ENCODE data around the gene CHADL.

The CHADL gene

GRCh38 chr22:41280854-41281253, 40.1 kb upstream of the CHADL start:
- DNase-seq (ENCODE audit: low read depth, low spot score) = no peak
- H3K4me3 ChIP-seq = no peak overlapping the region
- H3K9me3 ChIP-seq (ENCODE audit: low read depth, low read length) = no peaks in the 10 kb centered on the region
- H3K9ac ChIP-seq (ENCODE audit: insufficient read length) = no peak overlapping the region
- H3K36me3 ChIP-seq (ENCODE audit: insufficient read depth, low read length) = peaks cover 82% of the 10 kb centered on the region
- no peak overlapping the region for H3K27ac ChIP-seq
- TF ChIP-seq FOXP2 (optimal IDR thresholded peaks at IDR 0.05; ENCODE audit: control extremely low read depth, extremely low read length, insufficient read depth) = no peak
- no peak for TF ChIP-seq POLR2AphosphoS5 (IDR thresholded peaks at IDR 0.05; ENCODE audit: borderline replicate concordance, low read depth, low read length)
- no peak for TF ChIP-seq EZH2 (IDR thresholded peaks at IDR 0.05)

- no peak overlapping the region for H3K27ac ChIP-seq
Measured at GRCh38 chr22:41280065-41280464, 39.3 kb upstream of the CHADL start.

GRCh38 chr22:41274856-41275255, 34.1 kb upstream of the CHADL start:
- no peak for DNase-seq (ENCODE audit: low read depth, low spot score)
- H3K9me3 ChIP-seq (ENCODE audit: low read depth, low read length) = no peaks in the 10 kb centered on the region
- peaks cover 84% of the 10 kb centered on the region for H3K36me3 ChIP-seq (ENCODE audit: insufficient read depth, low read length)
- TF ChIP-seq POLR2AphosphoS5 (IDR thresholded peaks at IDR 0.05; ENCODE audit: borderline replicate concordance, low read depth, low read length) = no peak
- TF ChIP-seq EZH2 (IDR thresholded peaks at IDR 0.05) = no peak
- no peak for TF ChIP-seq FOXP2 (optimal IDR thresholded peaks at IDR 0.05; ENCODE audit: control extremely low read depth, extremely low read length, insufficient read depth)
- H3K27ac ChIP-seq = no peak overlapping the region
- no peak overlapping the region for H3K9ac ChIP-seq (ENCODE audit: insufficient read length)
- H3K4me3 ChIP-seq = no peak overlapping the region

More at GRCh38 chr22:41280065-41280464, 39.3 kb upstream of the CHADL start:
- Histone ChIP-seq H3K9ac (ENCODE audit: insufficient read length) (no peak overlapping the region), H3K9me3 (ENCODE audit: low read depth, low read length) (no peaks in the 10 kb centered on the region), H3K4me3 (no peak overlapping the region), H3K36me3 (ENCODE audit: insufficient read depth, low read length) (peaks cover 90% of the 10 kb centered on the region)
- no peak for DNase-seq (ENCODE audit: low read depth, low spot score)
- TF ChIP-seq POLR2AphosphoS5 (IDR thresholded peaks at IDR 0.05; ENCODE audit: borderline replicate concordance, low read depth, low read length) = no peak
- no peak for TF ChIP-seq FOXP2 (optimal IDR thresholded peaks at IDR 0.05; ENCODE audit: control extremely low read depth, extremely low read length, insufficient read depth)
- no peak for TF ChIP-seq EZH2 (IDR thresholded peaks at IDR 0.05)

GRCh38 chr22:41273128-41273527, 32.4 kb upstream of the CHADL start:
- Histone ChIP-seq H3K27ac (no peak overlapping the region), H3K4me3 (no peak overlapping the region), H3K9me3 (ENCODE audit: low read depth, low read length) (no peaks in the 10 kb centered on the region), H3K9ac (ENCODE audit: insufficient read length) (no peak overlapping the region), H3K36me3 (ENCODE audit: insufficient read depth, low read length) (peaks cover 83% of the 10 kb centered on the region)
- DNase-seq (ENCODE audit: low read depth, low spot score) = no peak
- TF ChIP-seq FOXP2 (optimal IDR thresholded peaks at IDR 0.05; ENCODE audit: control extremely low read depth, extremely low read length, insufficient read depth) (no peak), POLR2AphosphoS5 (IDR thresholded peaks at IDR 0.05; ENCODE audit: borderline replicate concordance, low read depth, low read length) (no peak), EZH2 (IDR thresholded peaks at IDR 0.05) (no peak)

GRCh38 chr22:41271787-41272186, 31.1 kb upstream of the CHADL start:
- TF ChIP-seq FOXP2 (optimal IDR thresholded peaks at IDR 0.05; ENCODE audit: control extremely low read depth, extremely low read length, insufficient read depth) (no peak), EZH2 (IDR thresholded peaks at IDR 0.05) (no peak), POLR2AphosphoS5 (IDR thresholded peaks at IDR 0.05; ENCODE audit: borderline replicate concordance, low read depth, low read length) (no peak)
- no peaks in the 10 kb centered on the region for H3K9me3 ChIP-seq (ENCODE audit: low read depth, low read length)
- no peak overlapping the region for H3K9ac ChIP-seq (ENCODE audit: insufficient read length)
- no peak for DNase-seq (ENCODE audit: low read depth, low spot score)
- no peak overlapping the region for H3K27ac ChIP-seq
- peaks cover 84% of the 10 kb centered on the region for H3K36me3 ChIP-seq (ENCODE audit: insufficient read depth, low read length)
- no peak overlapping the region for H3K4me3 ChIP-seq

- DNase-seq (ENCODE audit: low read depth, low spot score) = no peak
- Histone ChIP-seq H3K9ac (ENCODE audit: insufficient read length) (no peak overlapping the region), H3K27ac (no peak overlapping the region), H3K4me3 (no peak overlapping the region), H3K9me3 (ENCODE audit: low read depth, low read length) (no peaks in the 10 kb centered on the region), H3K36me3 (ENCODE audit: insufficient read depth, low read length) (peaks cover 78% of the 10 kb centered on the region)
- TF ChIP-seq POLR2AphosphoS5 (IDR thresholded peaks at IDR 0.05; ENCODE audit: borderline replicate concordance, low read depth, low read length) (no peak), FOXP2 (optimal IDR thresholded peaks at IDR 0.05; ENCODE audit: control extremely low read depth, extremely low read length, insufficient read depth) (no peak), EZH2 (IDR thresholded peaks at IDR 0.05) (no peak)
Measured at GRCh38 chr22:41267958-41268357, 27.2 kb upstream of the CHADL start.

GRCh38 chr22:41264408-41264941, 23.7 kb upstream of the CHADL start:
- no peak overlapping the region for H3K27ac ChIP-seq
- DNase-seq (ENCODE audit: low read depth, low spot score) = no peak
- H3K36me3 ChIP-seq (ENCODE audit: insufficient read depth, low read length) = peaks cover 89% of the 10 kb centered on the region
- no peaks in the 10 kb centered on the region for H3K9me3 ChIP-seq (ENCODE audit: low read depth, low read length)
- no peak for TF ChIP-seq FOXP2 (optimal IDR thresholded peaks at IDR 0.05; ENCODE audit: control extremely low read depth, extremely low read length, insufficient read depth)
- no peak for TF ChIP-seq POLR2AphosphoS5 (IDR thresholded peaks at IDR 0.05; ENCODE audit: borderline replicate concordance, low read depth, low read length)
- no peak for TF ChIP-seq EZH2 (IDR thresholded peaks at IDR 0.05)
- H3K9ac ChIP-seq (ENCODE audit: insufficient read length) = no peak overlapping the region
- H3K4me3 ChIP-seq = no peak overlapping the region

- Histone ChIP-seq H3K36me3 (ENCODE audit: insufficient read depth, low read length) (peaks cover 89% of the 10 kb centered on the region), H3K9me3 (ENCODE audit: low read depth, low read length) (no peaks in the 10 kb centered on the region), H3K4me3 (no peak overlapping the region), H3K9ac (ENCODE audit: insufficient read length) (no peak overlapping the region), H3K27ac (no peak overlapping the region)
- no peak for DNase-seq (ENCODE audit: low read depth, low spot score)
- TF ChIP-seq FOXP2 (optimal IDR thresholded peaks at IDR 0.05; ENCODE audit: control extremely low read depth, extremely low read length, insufficient read depth) = no peak
Measured at GRCh38 chr22:41263704-41264103, 23.0 kb upstream of the CHADL start.

GRCh38 chr22:41262250-41262765, 21.6 kb upstream of the CHADL start:
- peaks cover 89% of the 10 kb centered on the region for H3K36me3 ChIP-seq (ENCODE audit: insufficient read depth, low read length)
- no peak overlapping the region for H3K4me3 ChIP-seq
- no peaks in the 10 kb centered on the region for H3K9me3 ChIP-seq (ENCODE audit: low read depth, low read length)
- H3K27ac ChIP-seq = no peak overlapping the region
- no peak for DNase-seq (ENCODE audit: low read depth, low spot score)
- H3K9ac ChIP-seq (ENCODE audit: insufficient read length) = no peak overlapping the region
- TF ChIP-seq FOXP2 (optimal IDR thresholded peaks at IDR 0.05; ENCODE audit: control extremely low read depth, extremely low read length, insufficient read depth) (no peak), POLR2AphosphoS5 (IDR thresholded peaks at IDR 0.05; ENCODE audit: borderline replicate concordance, low read depth, low read length) (no peak)

All from SK-N-MC (cell line).